GM18867 (cell line): ENCODE results near the gene CUL4B.
"Not testable (repeated sequence)": the region's sequence is repeated elsewhere in the genome, so short reads cannot be mapped to it uniquely, and the experiment has no call there.

Source experiments
- ATAC-seq: cut with Tn5 transposase; IDR thresholded peaks from one replicate; pipeline ENCODE4 v1.9.1; 2021; ENCODE audit warnings: mild to moderate bottlenecking, moderate library complexity; ENCODE audit not compliant: unreplicated experiment

CUL4B gene

GRCh38 chrX:120534413-120535205 is 26.2 kb downstream of the CUL4B start:
- ATAC-seq: no peak

GRCh38 chrX:120522820-120523219 is 37.9 kb downstream of the CUL4B start:
- no peak for ATAC-seq

GRCh38 chrX:120517936-120518335 is 42.8 kb downstream of the CUL4B start:
- ATAC-seq: no peak

GRCh38 chrX:120514236-120514635 is 46.5 kb downstream of the CUL4B start:
- ATAC-seq: no peak

GRCh38 chrX:120512627-120513026 is 48.1 kb downstream of the CUL4B start:
- ATAC-seq: no peak

GRCh38 chrX:120512222-120512621 is 48.5 kb downstream of the CUL4B start:
- no peak for ATAC-seq

- no peak for ATAC-seq
Observed at GRCh38 chrX:120504569-120504968, 56.2 kb downstream of the CUL4B start.

GRCh38 chrX:120499301-120500072 is 61.3 kb downstream of the CUL4B start:
- ATAC-seq: no peak

GRCh38 chrX:120490119-120490518 is 70.6 kb downstream of the CUL4B start:
- not testable (repeated sequence) for ATAC-seq

GRCh38 chrX:120486786-120487185 is 74.0 kb downstream of the CUL4B start:
- ATAC-seq: no peak

- peak; percentile 80 for ATAC-seq
Observed at GRCh38 chrX:120485638-120486520, 74.9 kb downstream of the CUL4B start.

- ATAC-seq: peak; percentile 18
Observed at GRCh38 chrX:120485315-120485637, 75.5 kb downstream of the CUL4B start.

- no peak for ATAC-seq
Observed at GRCh38 chrX:120477453-120477852, 83.3 kb downstream of the CUL4B start.

GRCh38 chrX:120476714-120477113 is 84.0 kb downstream of the CUL4B start:
- no peak for ATAC-seq

- ATAC-seq: not testable (repeated sequence)
Observed at GRCh38 chrX:120475447-120475846, 85.3 kb downstream of the CUL4B start.
